Progenitor cell of endocrine pancreas (in vitro differentiated cells): ENCODE data around the gene MEGF6. TPM values are rescaled to one million over a fixed set of nuclear protein-coding genes. Genes with fewer than 3 reads are reported as not detected.
A peak's percentile ranks its signal among the peaks of the same experiment; 100 is the strongest.

Experiments
- DNase-seq: peaks from one replicate; pipeline ENCODE4 v3.0.0; 2021; ENCODE audit warnings: low spot score; ENCODE audit not compliant: unreplicated experiment
- H3K27ac Mint-ChIP-seq: 2 replicates; pipeline ENCODE4 v1.8.0; 2021; ENCODE audit warnings: mild to moderate bottlenecking, moderate library complexity, mixed read lengths
- H3K27me3 Mint-ChIP-seq: 2 replicates; pipeline ENCODE4 v1.8.0; 2021; ENCODE audit warnings: mixed read lengths
- H3K36me3 Mint-ChIP-seq: 2 replicates; pipeline ENCODE4 v1.8.0; 2022; ENCODE audit warnings: mixed read lengths; ENCODE audit not compliant: insufficient read depth
- H3K4me1 Mint-ChIP-seq: 2 replicates; pipeline ENCODE4 v1.8.0; 2021; ENCODE audit warnings: low read depth, mixed read lengths
- H3K4me3 Mint-ChIP-seq: 2 replicates; pipeline ENCODE4 v1.8.0; 2021; ENCODE audit warnings: low read depth, mild to moderate bottlenecking, moderate library complexity, mixed read lengths
- H3K9me3 Mint-ChIP-seq: 2 replicates; pipeline ENCODE4 v1.8.0; 2021; ENCODE audit warnings: low read depth, mixed read lengths
- total RNA-seq: library from RNA; stranded (reverse); gene quantifications from 2 replicates; pipeline ENCODE4 v1.2.1, GENCODE V29; 2021
- TF ChIP-seq, protein P1 (sequence below): fragments of 200-600 bp; sonication (generic); IDR thresholded peaks from one replicate; pipeline ENCODE4 v1.5.0; 2021; ENCODE audit warnings: antibody characterized with exemption, mild to moderate bottlenecking; ENCODE audit not compliant: unreplicated experiment

MEGF6 gene
- total RNA-seq, 1 donor from 2014 or later: 83.8 TPM

DNA sequence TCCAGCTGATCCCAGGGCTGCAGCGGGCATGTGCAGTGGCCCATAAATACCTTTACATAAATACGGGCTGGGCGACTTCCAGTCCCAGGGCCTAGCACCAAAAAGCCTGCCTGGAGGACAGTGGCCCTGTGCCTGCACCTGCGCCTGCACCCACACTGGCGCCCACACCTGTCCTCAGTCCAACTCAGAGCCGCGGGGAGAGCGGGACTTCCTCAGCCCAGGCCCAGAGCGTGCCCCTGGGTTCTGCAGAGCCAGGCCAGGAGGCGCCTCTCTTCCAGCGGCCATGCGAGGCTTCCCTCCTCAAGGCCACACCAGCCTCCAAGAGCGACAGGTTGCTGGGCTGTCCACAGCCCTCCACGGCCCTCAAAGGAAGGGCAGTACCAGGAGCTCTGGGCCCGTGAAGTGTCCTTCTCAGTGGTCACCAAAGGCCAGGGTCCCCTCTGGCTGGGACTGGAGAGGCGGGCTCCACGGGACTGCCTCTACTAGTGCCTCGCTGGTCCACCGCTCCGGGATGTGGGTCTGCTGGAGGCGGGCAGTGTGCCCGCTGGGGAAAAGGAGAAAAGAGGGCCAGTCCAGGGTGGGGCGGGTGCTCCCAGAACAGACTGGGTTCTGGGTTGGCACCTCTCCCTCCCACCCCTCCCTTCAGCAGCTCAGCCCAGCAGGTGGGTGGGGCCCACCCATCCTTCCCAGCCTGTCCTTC lies 121.1 kb downstream of the MEGF6 start:
- DNase-seq: no peak
- Mint-ChIP-seq H3K27ac (no peak overlapping the region), H3K4me3 (no peak overlapping the region), H3K27me3 (no peaks in the 10 kb centered on the region), H3K36me3 (peaks cover 20% of the 10 kb centered on the region), H3K4me1 (peaks cover 2% of the 10 kb centered on the region), H3K9me3 (peaks cover 15% of the 10 kb centered on the region)
- TF ChIP-seq, protein P1, sequence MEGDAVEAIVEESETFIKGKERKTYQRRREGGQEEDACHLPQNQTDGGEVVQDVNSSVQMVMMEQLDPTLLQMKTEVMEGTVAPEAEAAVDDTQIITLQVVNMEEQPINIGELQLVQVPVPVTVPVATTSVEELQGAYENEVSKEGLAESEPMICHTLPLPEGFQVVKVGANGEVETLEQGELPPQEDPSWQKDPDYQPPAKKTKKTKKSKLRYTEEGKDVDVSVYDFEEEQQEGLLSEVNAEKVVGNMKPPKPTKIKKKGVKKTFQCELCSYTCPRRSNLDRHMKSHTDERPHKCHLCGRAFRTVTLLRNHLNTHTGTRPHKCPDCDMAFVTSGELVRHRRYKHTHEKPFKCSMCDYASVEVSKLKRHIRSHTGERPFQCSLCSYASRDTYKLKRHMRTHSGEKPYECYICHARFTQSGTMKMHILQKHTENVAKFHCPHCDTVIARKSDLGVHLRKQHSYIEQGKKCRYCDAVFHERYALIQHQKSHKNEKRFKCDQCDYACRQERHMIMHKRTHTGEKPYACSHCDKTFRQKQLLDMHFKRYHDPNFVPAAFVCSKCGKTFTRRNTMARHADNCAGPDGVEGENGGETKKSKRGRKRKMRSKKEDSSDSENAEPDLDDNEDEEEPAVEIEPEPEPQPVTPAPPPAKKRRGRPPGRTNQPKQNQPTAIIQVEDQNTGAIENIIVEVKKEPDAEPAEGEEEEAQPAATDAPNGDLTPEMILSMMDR: no peak

DNA sequence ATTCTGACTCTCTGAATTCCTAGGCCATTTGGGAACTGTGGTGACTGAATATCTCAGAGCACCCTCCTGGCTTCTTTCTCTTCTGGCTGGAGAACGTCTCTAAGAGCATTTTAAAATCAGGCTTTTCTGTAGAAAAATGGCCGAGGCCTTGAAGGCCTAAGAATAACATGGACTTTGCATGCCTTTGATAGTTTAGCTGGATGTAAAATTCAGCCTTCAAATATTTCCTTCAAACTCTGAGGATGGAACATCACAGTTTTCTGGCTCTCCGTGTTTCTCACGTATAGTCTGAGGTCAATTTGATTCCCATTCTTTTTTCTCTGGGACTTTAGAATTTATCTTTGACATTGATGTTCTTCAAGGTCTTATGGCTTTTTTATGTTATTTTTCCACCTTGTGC lies 122.9 kb downstream of the MEGF6 start:
- no peaks in the 10 kb centered on the region for H3K27me3 Mint-ChIP-seq
- H3K4me1 Mint-ChIP-seq: peaks cover 3% of the 10 kb centered on the region
- no peak overlapping the region for H3K4me3 Mint-ChIP-seq
- DNase-seq: no peak
- peaks cover 22% of the 10 kb centered on the region for H3K36me3 Mint-ChIP-seq
- H3K9me3 Mint-ChIP-seq: peaks cover 16% of the 10 kb centered on the region
- TF ChIP-seq, protein P1: no peak
- no peak overlapping the region for H3K27ac Mint-ChIP-seq

DNA sequence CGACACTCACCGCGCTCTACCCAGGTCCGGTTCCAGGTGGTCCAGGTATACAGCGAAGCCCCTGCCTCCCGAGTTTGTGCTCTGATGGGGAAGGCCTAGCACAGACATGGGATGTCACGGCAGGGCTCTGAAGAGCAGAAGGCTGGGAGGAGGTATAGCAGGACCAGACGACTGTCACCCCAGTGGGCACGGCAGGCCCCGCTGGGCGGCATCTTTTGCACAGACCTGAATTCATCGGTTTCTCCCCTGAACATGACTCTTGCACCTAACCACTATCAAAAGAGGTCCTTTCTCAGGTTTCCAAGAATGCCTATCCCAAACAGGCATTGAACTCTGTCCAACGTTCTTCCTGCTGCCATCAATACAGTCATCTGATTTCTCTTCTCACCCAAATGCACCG lies 126.3 kb downstream of the MEGF6 start:
- H3K4me1 Mint-ChIP-seq: peaks cover 1% of the 10 kb centered on the region
- no peak overlapping the region for H3K4me3 Mint-ChIP-seq
- no peak overlapping the region for H3K27ac Mint-ChIP-seq
- TF ChIP-seq, protein P1: no peak
- H3K27me3 Mint-ChIP-seq: no peaks in the 10 kb centered on the region
- DNase-seq: no peak
- H3K9me3 Mint-ChIP-seq: peaks cover 16% of the 10 kb centered on the region
- H3K36me3 Mint-ChIP-seq: peaks cover 22% of the 10 kb centered on the region

DNA sequence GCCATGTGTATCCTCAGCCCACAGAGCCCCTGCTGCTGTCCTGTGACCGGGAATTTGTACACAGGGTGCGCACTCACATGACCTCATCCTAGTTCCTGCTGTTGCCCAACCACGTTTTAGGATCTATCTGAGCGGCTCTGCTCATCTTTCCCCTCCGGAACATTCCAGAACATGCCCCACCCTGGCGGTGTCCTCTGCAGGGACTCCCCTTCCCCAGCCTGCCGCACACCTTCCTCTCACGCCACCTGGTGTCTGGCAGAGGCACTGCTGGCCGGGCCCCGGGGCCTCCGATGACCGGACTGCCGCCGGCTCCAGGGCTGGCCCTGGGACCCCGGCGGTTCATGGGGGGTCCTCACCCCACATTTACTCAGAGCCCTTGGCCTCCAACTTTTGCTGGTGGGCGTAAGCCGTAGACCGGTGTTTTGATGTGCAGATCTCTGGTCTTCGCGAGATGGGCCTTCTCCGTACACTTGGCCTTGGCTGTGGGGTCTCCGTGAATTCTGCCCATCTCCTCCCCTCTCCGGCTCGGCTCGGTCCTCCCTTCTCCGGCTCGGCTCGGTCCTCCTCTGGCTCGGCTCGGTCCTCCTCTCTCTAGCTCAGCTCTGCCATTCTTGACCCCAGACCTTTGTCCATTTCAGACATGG lies 127.4 kb downstream of the MEGF6 start:
- Mint-ChIP-seq H3K27me3 (no peaks in the 10 kb centered on the region), H3K36me3 (peaks cover 20% of the 10 kb centered on the region), H3K27ac (peak overlapping the region; percentile 82), H3K9me3 (peaks cover 15% of the 10 kb centered on the region), H3K4me1 (peaks cover 1% of the 10 kb centered on the region), H3K4me3 (no peak overlapping the region)
- TF ChIP-seq, protein P1: peak; percentile 72
- peak; percentile 54 for DNase-seq

DNA sequence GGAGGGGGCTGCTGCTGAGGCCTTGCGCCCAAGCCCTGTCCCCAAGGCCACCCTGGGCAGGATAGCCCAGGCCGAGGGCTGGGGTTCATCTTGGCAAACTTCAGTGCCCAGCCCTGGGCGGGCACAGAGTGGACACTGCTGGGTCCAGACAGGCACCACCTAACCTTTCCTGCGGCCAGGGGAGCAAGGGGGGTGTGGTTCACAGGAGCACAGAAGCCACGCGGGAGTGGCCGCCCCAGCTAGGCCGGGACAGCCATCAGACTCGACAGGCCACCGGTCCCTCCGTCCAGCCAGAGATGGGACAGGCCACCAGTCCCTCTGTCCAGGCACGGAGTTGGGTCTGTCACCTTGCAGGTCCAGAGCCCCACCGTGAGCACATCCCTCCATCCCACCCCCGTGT lies 127.9 kb downstream of the MEGF6 start:
- no peak overlapping the region for H3K4me3 Mint-ChIP-seq
- TF ChIP-seq, protein P1: no peak
- H3K9me3 Mint-ChIP-seq: peaks cover 9% of the 10 kb centered on the region
- peaks cover 15% of the 10 kb centered on the region for H3K36me3 Mint-ChIP-seq
- H3K27ac Mint-ChIP-seq: no peak overlapping the region
- H3K27me3 Mint-ChIP-seq: no peaks in the 10 kb centered on the region
- DNase-seq: no peak
- peaks cover 1% of the 10 kb centered on the region for H3K4me1 Mint-ChIP-seq
